ENCODE data around the gene STARD13.

- no peak for TF ChIP-seq CTCF (IDR thresholded peaks at IDR 0.05; ENCODE audit: low read depth, low read length, missing input control)
- no peak for TF ChIP-seq HNF4A (conservative IDR thresholded peaks at IDR 0.05)
- no peak for TF ChIP-seq GABPA (IDR thresholded peaks at IDR 0.05 in 1 of 2, conservative IDR thresholded peaks at IDR 0.05 in 1 of 2)
These were observed 2.2 kb downstream of the STARD13 start for GRCh38 chr13:33283195-33283911.

Data from liver (tissue), 3 donors.